ENCODE measurements around the gene THSD4. TPM values are rescaled to one million over a fixed set of nuclear protein-coding genes. Genes with fewer than 3 reads are reported as not detected.

The THSD4 gene
- total and polyA plus RNA-seq, 7 donors = 0.21 to 3.1 (median 1.8) TPM

DNA sequence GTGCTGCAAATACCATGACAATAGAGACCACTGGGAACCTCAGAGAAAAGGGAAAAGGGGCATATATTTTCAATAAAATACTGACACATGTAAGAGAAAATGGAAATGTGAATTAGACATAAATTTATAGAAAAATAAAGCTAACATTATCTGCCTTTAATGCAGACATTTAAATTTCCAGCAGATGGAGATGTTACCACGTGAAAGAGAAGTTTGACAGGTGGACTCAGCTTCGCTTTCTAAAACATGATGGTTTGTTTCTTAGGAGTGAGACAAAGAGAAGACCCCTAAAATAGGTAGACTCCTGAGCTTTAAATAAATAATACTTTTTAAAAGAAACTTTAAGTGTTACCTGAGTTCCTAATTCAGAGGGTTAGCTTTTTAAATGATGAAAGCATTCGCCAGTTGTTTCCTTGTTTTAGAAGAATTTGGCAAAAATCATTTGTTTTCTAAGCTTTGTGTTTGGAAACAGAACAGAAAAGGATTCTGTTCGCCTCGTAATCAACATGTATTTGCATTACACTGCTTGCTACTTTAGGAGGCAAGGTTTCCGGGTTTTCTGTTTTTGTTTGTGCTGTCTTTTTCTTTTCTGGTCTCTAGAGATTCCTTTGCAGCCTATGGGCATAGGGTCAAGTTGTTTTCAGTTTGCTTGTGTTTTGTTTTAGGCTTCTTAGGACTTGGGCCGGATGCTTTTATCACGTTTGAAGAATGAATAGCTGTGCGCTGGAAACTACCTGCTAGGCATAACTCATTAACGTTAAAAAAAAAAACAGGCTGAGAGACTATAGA, 271.4 kb downstream of the THSD4 start:
- Histone ChIP-seq H3K27ac (no peak overlapping the region), H3K9me3 (no peaks in the 10 kb centered on the region), H3K27me3 (ENCODE audit: insufficient read depth in 3 of 3, low read length in 2 of 3) (no peaks in the 10 kb centered on the region), H3K36me3 (ENCODE audit: insufficient read depth in 1 of 2, low read depth in 1 of 2) (no peaks in the 10 kb centered on the region), H3K4me3 (no peak overlapping the region), H3K4me1 (peaks cover 19% of the 10 kb centered on the region)
- intact Hi-C loops (cut with DNase I) = loop anchor here in 1 of 2 donors (1.0 to 5.0 kb wide), 2 partner anchors 53 to 341 kb away; no protein-coding TSS in a partner anchor
- ATAC-seq = peak in 2 of 4 donors; percentile 64 to 79
- TF ChIP-seq, protein P1, sequence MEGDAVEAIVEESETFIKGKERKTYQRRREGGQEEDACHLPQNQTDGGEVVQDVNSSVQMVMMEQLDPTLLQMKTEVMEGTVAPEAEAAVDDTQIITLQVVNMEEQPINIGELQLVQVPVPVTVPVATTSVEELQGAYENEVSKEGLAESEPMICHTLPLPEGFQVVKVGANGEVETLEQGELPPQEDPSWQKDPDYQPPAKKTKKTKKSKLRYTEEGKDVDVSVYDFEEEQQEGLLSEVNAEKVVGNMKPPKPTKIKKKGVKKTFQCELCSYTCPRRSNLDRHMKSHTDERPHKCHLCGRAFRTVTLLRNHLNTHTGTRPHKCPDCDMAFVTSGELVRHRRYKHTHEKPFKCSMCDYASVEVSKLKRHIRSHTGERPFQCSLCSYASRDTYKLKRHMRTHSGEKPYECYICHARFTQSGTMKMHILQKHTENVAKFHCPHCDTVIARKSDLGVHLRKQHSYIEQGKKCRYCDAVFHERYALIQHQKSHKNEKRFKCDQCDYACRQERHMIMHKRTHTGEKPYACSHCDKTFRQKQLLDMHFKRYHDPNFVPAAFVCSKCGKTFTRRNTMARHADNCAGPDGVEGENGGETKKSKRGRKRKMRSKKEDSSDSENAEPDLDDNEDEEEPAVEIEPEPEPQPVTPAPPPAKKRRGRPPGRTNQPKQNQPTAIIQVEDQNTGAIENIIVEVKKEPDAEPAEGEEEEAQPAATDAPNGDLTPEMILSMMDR (IDR thresholded peaks at IDR 0.05) = peak; percentile 64
- 54 to 59% (median 55%) methylated on average over 10 of the region's 10 CpGs for WGBS, 3 donors
- no peak for DNase-seq

DNA sequence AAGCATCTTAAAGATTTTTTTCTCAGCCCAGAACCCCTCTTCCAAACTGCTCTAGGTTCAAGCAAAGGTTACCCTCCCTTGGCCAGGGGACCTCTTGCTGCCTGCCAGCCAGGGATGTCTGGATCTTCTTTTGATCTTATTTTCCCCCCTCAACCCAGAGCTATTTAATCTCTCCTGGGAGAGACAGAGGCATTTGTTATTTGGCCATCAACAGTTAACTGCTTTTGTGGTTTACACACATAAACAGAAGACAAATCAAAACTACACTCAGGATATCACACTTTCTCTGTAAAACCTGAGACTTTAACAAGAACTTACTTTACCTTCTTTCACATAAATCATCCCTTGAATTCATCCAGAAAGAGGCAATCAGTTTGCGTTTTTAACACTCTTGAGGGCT, 272.5 kb downstream of the THSD4 start:
- no peaks in the 10 kb centered on the region for H3K36me3 ChIP-seq (ENCODE audit: insufficient read depth in 1 of 2, low read depth in 1 of 2)
- H3K9me3 ChIP-seq = no peaks in the 10 kb centered on the region
- H3K4me1 ChIP-seq = peaks cover 19% of the 10 kb centered on the region
- 86 to 91% (median 91%) methylated on average over 1 of the region's 1 CpG for WGBS, 3 donors
- intact Hi-C loops (cut with DNase I) = loop anchor here (2.0 to 5.0 kb wide), 2 partner anchors 51 to 339 kb away; no protein-coding TSS in a partner anchor
- DNase-seq = no peak
- no peak overlapping the region for H3K27ac ChIP-seq
- TF ChIP-seq, protein P1 (IDR thresholded peaks at IDR 0.05) = no peak
- H3K4me3 ChIP-seq = no peak overlapping the region
- H3K27me3 ChIP-seq (ENCODE audit: insufficient read depth in 3 of 3, low read length in 2 of 3) = no peaks in the 10 kb centered on the region
- no peak for ATAC-seq

- no peak overlapping the region for H3K4me3 ChIP-seq
- ATAC-seq = no peak
- TF ChIP-seq, protein P1 (IDR thresholded peaks at IDR 0.05) = no peak
- no peaks in the 10 kb centered on the region for H3K36me3 ChIP-seq (ENCODE audit: insufficient read depth in 1 of 2, low read depth in 1 of 2)
- H3K4me1 ChIP-seq = peaks cover 13% of the 10 kb centered on the region
- H3K9me3 ChIP-seq = no peaks in the 10 kb centered on the region
- intact Hi-C loops (cut with DNase I) = no loop called here
- WGBS, 3 donors = 53 to 67% (median 62%) methylated on average over 2 of the region's 2 CpGs
- no peak for DNase-seq
- H3K27me3 ChIP-seq (ENCODE audit: insufficient read depth in 3 of 3, low read length in 2 of 3) = no peaks in the 10 kb centered on the region
- H3K27ac ChIP-seq = no peak overlapping the region
These were observed 274.8 kb downstream of the THSD4 start for GRCh38 chr15:71390096-71390495.

- Histone ChIP-seq H3K27me3 (ENCODE audit: insufficient read depth in 3 of 3, low read length in 2 of 3) (no peaks in the 10 kb centered on the region), H3K27ac (no peak overlapping the region), H3K36me3 (ENCODE audit: insufficient read depth in 1 of 2, low read depth in 1 of 2) (no peaks in the 10 kb centered on the region), H3K4me3 (no peak overlapping the region), H3K4me1 (no peaks in the 10 kb centered on the region), H3K9me3 (no peaks in the 10 kb centered on the region)
- DNase-seq (no peak), ATAC-seq (peak in 1 of 4 donors; percentile 36)
- WGBS, 3 donors = 45 to 58% (median 46%) methylated on average over 6 of the region's 6 CpGs
- intact Hi-C loops (cut with DNase I) = no loop called here
- TF ChIP-seq, protein P1 (IDR thresholded peaks at IDR 0.05) = no peak
These were observed 276.3 kb downstream of the THSD4 start for GRCh38 chr15:71391421-71392088.
